Activated CD4-positive, alpha-beta T cell treated with anti-CD3 and anti-CD28 coated beads for 24 hours (primary cell): ENCODE results near the gene WDR33.

ENCODE experiments used
- DNase-seq, 2 donors: peaks; one replicate each; pipeline ENCODE4 v3.0.0-alpha.2; 2020; ENCODE audit warnings: low read depth in 2 of 2

The WDR33 gene

DNA sequence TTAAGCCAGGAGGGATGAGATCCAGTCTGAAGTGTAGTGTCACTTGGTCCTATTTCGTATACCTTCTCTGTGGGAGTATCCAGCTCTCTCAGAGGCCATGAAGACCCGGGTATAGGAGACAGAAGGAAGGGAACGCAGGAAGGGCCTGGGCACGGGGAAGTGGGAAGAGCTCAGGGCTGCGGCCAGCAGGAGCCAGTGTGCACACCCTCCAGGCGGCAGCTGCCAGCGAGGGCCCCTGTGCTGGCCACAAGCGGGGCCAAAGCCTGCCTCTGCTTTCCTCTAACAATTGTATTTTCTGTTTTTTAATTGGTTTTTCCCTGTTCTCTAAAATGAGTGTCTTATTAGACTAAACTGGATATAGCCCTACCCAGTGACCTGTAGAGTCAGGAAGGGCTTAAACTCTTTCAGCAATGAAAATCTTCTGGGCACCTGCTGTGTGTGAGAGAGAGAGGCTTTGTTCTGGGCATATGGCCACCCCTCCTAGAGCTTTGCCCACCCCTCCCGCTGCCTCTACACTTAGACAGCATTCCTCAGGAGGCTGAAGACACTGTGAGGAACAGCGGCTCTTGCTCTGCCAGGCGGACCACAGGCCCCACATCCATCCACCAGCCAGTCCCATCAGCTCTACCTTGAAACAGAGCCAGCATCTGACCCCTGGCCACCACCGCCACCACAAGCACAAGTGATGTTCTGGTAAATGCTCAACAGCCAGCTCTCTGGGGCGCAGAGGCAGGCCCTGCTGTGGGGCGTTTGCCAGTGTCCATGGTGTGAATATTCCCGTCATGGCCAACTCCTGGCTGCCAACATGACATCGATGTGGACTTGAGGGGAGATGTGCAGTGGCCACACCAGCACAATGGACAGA lies 155.5 kb downstream of the WDR33 start:
- no peak for DNase-seq

DNA sequence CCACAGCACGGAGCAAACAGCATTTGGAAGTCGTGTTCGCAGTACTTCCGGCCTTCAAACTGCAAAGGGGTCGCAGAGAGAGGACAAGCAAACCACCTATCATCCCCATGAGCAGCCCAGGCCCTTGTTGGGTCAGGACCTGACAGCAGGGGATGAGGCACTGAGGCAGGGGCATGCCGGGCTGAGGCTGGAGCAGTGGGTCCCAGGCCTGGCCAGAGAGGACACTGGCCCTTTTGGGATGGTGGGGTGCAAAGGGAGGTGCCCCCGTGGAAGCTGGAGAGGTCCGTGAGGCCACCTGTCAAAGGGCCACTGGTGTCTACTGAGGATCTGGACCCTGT lies 156.2 kb downstream of the WDR33 start:
- no peak for DNase-seq

- DNase-seq = no peak
These were observed 156.7 kb downstream of the WDR33 start for GRCh38 chr2:127654084-127654837.

DNA sequence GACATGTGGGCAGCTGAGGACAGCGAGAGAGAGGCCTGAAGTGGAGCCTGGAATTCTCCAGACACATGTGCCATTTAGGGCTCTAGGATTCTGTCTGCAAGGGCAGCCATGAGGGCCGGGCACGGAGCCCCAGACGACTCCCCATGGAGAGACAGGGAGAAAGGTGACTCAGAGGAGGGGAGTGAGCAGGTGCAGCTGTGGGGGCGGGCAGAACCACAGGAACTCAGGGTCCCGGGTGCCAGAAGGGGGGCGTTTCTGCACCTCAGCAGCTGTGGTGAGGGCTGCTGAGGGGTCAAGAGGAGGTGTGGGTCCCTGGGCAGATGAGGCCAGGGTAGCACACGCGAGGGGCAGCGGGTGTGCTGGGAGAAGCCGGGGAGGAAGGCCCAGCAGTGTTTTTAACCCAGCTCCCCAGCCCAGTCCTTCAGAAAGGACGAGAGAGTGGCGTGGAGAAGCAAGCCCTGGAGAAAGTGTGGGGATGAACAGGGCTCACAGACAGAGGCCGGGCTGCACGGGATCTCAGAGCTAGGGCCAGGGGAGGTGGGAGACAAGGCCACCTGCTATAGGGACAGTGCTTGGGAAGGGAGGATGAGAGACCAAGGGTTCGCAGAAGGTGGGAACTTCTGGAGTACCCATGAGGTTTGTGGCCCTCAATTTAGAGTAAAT lies 157.4 kb downstream of the WDR33 start:
- DNase-seq = no peak

DNA sequence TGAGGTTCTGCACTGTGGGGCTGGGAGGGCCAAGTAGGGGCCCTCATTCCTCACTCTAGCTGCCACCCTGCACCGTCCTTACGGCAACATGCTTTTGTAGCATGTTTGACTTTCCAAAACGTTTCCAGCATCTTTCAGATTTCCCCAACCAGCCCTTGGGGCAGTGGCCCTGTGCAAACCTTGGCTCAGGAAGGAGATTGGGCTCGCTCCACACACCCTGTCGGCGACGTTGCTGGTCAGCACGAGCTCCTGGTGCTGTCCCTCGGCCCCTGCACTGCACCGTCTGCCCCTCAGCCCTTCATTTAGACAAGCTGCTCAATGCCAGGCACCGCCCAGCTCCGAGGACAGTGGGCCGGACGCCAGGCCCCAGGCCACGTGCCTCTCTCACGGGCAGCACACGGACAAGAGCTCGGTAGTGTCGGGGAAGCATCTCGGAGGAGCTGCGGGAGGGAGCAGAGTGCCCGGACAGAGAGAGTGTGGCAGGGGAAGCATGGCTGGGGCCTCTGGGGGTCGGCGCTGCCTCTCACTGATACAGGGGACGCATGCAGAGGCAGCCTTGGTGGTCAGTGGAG lies 158.1 kb downstream of the WDR33 start:
- DNase-seq = no peak

DNA sequence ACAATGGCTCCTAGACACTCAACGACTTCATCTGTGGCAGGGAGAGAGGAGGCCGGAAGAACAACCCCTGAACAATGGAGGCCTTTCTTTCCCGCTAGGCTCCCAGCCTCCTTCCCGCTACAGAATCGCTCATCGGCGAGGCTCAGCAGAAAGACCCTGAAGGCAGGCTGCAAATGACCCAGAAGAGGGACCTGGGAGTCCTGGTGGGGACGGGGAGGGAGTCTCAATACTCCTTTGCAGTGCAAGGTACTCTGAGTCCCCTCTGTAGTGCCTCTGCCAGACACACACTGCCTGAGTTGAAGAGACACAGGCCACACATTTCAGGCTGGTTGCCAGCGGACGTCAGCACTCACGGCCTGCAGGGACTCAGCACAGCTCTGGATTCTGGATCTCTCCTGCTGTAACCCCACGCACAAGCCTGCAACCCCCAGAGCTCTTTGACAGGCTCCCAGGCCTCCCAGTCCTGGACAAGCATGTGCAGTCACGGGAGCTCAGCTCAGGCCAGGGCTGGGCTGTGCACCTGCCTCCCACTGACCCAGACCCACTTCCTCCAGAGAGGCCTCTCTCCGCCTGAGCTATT lies 158.9 kb downstream of the WDR33 start:
- no peak for DNase-seq

DNA sequence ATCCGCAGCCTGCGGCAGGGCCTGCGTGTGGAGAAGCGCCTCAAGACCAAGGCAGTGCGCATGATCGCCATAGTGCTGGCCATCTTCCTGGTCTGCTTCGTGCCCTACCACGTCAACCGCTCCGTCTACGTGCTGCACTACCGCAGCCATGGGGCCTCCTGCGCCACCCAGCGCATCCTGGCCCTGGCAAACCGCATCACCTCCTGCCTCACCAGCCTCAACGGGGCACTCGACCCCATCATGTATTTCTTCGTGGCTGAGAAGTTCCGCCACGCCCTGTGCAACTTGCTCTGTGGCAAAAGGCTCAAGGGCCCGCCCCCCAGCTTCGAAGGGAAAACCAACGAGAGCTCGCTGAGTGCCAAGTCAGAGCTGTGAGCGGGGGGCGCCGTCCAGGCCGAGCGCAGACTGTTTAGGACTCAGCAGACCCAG lies 159.6 kb downstream of the WDR33 start:
- no peak for DNase-seq
